ENCODE measurements around the gene GEN1. TPM values are rescaled to one million over a fixed set of nuclear protein-coding genes. Genes with fewer than 3 reads are reported as not detected.
"Not testable (repeated sequence)": the region's sequence is repeated elsewhere in the genome, so short reads cannot be mapped to it uniquely, and the experiment has no call there.

Gene GEN1
- total and polyA plus RNA-seq, 8 donors, result 7.5 to 31.4 (median 16.8) TPM

DNA sequence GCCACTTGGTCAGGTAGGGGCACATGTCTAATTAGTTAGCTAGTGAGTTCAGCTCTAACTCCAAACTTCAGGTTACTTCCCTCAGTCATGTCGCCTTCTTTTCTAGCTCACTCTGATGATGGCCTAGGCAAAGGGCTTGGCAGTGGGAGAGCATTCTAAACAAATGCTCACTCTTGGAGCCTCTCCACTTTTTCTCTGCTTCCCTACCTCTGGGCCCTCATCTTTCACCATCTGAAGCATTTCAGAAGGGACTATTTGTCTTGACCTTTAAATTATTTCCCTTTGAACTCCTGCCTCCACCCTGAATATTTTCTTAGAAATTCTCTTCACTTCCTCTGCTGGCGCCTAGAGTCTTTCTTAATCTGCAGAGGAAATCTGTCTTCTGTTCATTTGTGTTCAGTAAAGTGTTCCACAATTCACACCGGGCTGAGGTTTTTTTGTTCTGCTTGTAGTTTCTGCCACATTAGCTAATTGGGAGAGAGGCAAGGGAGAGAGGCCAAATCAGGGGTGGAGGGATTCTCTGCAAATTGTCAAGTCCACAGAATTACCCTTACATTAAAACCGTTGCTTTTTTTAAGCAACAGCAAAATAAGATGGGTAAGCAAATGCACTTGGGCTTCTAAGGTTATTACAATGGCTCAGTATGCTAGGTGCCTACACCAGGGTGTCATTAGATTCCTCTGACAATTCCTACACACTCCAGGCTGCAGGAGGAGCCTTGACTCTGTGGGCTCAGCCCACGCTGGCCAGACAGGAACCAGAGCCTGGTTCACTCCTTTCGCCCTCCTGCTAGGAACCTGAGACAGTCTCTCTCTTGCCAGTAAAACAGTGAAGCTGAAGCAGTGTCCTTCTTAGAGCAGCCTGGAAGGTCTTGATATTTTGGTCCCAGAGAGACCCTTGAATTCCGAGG, 67.9 kb downstream of the GEN1 start:
- Histone ChIP-seq H3K27ac (no peak overlapping the region), H3K4me3 (no peak overlapping the region), H3K36me3 (no peaks in the 10 kb centered on the region), H3K27me3 (no peaks in the 10 kb centered on the region), H3K4me1 (peaks cover 7 to 13% of the 10 kb centered on the region in 2 donors), H3K9me3 (no peaks in the 10 kb centered on the region)
- DNase-seq, result no peak
- intact Hi-C loops (cut with DNase I), result loop anchor here in 1 of 2 donors (10.0 kb wide), 1 partner anchor 107 kb away; no protein-coding TSS in a partner anchor
- TF ChIP-seq CTCF (IDR thresholded peaks at IDR 0.05), result no peak
- ATAC-seq, result no peak

GRCh38 chr2:17822445-17823117, 68.6 kb downstream of the GEN1 start:
- Histone ChIP-seq H3K36me3 (no peaks in the 10 kb centered on the region), H3K4me1 (peaks cover 7 to 13% of the 10 kb centered on the region in 2 donors), H3K27ac (no peak overlapping the region), H3K27me3 (no peaks in the 10 kb centered on the region), H3K9me3 (no peaks in the 10 kb centered on the region), H3K4me3 (no peak overlapping the region)
- TF ChIP-seq CTCF (IDR thresholded peaks at IDR 0.05), result no peak
- DNase-seq (no peak), ATAC-seq (no peak)
- intact Hi-C loops (cut with DNase I), result loop anchor here in 1 of 2 donors (10.0 kb wide), 1 partner anchor 108 kb away; no protein-coding TSS in a partner anchor

DNA sequence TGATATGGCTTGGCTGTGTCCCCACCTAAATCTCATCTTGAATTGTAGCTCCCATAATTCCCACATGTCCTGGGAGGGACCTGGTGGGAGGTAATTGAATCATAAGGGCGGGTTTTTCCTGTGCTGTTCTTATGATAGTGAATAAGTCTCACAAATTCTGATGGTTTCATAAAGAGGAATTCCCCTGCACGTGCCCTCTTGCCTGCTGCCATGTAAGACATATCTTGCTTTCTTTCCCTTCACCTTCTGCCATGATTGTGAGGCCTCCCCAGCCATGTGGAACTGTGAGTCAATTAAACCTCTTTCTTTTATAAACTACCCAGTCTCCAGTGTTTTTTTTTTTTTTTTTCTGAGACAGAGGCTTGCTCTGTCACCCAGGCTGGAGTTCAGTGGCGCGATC, 69.7 kb downstream of the GEN1 start:
- not testable (repeated sequence) for H3K36me3 ChIP-seq, DNase-seq, H3K27ac ChIP-seq, ATAC-seq, H3K27me3 ChIP-seq, H3K9me3 ChIP-seq, H3K4me3 ChIP-seq
- peaks cover 7 to 13% of the 10 kb centered on the region in 2 donors for H3K4me1 ChIP-seq
- intact Hi-C loops (cut with DNase I), result loop anchor here in 1 of 2 donors (10.0 kb wide), 1 partner anchor 109 kb away; no protein-coding TSS in a partner anchor

DNA sequence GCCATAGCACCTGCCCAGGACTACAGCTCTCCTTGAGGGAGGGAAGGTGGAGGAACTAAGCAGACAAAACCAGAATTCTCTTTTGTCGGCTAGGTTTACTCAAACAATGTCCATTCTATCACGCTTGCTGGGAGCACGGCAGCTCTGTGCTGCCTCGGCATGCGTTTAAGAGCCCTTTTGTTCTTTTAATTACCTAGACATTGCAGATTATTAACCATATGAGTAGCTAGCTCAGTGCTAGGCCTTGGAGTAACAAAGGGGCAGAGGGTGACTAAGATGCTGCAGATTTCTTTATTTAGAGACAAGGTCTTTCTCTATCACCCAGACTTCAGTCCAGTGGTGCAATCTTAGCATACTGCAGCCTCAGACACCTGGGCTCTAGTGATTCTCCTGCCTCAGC, 73.4 kb downstream of the GEN1 start:
- H3K36me3 ChIP-seq, result no peaks in the 10 kb centered on the region
- intact Hi-C loops (cut with DNase I), result loop anchor here in 1 of 2 donors (10.0 kb wide), 1 partner anchor 113 kb away; no protein-coding TSS in a partner anchor
- no peak overlapping the region for H3K4me3 ChIP-seq
- ATAC-seq (no peak), DNase-seq (no peak)
- no peak overlapping the region for H3K27ac ChIP-seq
- H3K9me3 ChIP-seq, result no peaks in the 10 kb centered on the region
- peaks cover 7 to 10% of the 10 kb centered on the region in 2 donors for H3K4me1 ChIP-seq
- H3K27me3 ChIP-seq, result peaks cover 0 to 27% of the 10 kb centered on the region in 2 donors
- TF ChIP-seq CTCF (IDR thresholded peaks at IDR 0.05), result no peak

DNA sequence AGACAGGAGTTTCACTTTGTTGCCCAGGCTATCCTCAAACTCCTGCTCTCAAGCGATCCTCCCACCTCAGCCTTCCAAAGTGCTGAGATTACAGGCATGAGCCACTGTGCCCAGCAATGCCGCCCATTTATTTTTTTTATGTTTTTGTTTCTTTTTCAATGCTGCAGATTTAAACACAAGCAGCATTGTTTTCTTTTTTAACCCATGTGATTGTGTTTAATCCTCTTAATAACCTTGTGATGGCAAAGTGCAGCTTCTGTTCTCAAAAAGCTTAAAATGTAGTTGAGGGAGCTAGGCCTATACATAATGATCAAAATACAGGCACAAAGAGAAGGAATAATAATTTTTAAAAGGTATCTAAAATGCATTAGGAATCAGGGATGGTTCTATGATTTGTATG, 73.8 kb downstream of the GEN1 start:
- no peaks in the 10 kb centered on the region for H3K9me3 ChIP-seq
- no peaks in the 10 kb centered on the region for H3K36me3 ChIP-seq
- intact Hi-C loops (cut with DNase I), result loop anchor here in 1 of 2 donors (10.0 kb wide), 1 partner anchor 113 kb away; no protein-coding TSS in a partner anchor
- no peak for TF ChIP-seq CTCF (IDR thresholded peaks at IDR 0.05)
- ATAC-seq, result no peak
- H3K27ac ChIP-seq, result no peak overlapping the region
- H3K27me3 ChIP-seq, result peaks cover 0 to 27% of the 10 kb centered on the region in 2 donors
- H3K4me1 ChIP-seq, result peaks cover 7% of the 10 kb centered on the region in 2 donors
- H3K4me3 ChIP-seq, result no peak overlapping the region
- no peak for DNase-seq
